GM12878 (cell line): ENCODE data around the gene GALNT12. TPM values are rescaled to one million over a fixed set of nuclear protein-coding genes. Genes with fewer than 3 reads are reported as not detected.

Experiments used
- ATAC-seq: fragments of 200-7000 bp; cut with Tn5 transposase; 3 replicates; pipeline ENCODE4 v1.9.1; 2020; ENCODE audit warnings: mild to moderate bottlenecking, moderate library complexity
- BruUV-seq: library from RNA; stranded (reverse); fragments of 400-500 nt; replicated peaks from 2 replicates; lab custom pipeline; 2021; lab: Mats Ljungman, UMichigan
- CTCF ChIA-PET: fragments of 300-600 bp; sonication (Branson Sonifier 250); formaldehyde crosslinking; extraction: SDS; loops from one replicate; lab custom pipeline; 2021; ENCODE audit warnings: inconsistent platforms; lab: Yijun Ruan, JAX
- POLR2A ChIA-PET: fragments of 350-600 bp; formaldehyde crosslinking; extraction: SDS; loops from one replicate; lab custom pipeline; 2021; ENCODE audit warnings: inconsistent platforms; lab: Charles Lee
- RAD21 ChIA-PET: fragments of 300-600 bp; sonication (Branson Sonifier 250); formaldehyde crosslinking; loops from one replicate; lab custom pipeline; 2023; ENCODE audit warnings: antibody characterized with exemption; ENCODE audit not compliant: unreplicated experiment; lab: Charles Lee
- SMC1A ChIA-PET: fragments of 300-600 bp; sonication (Branson Sonifier 250); formaldehyde crosslinking; loops from one replicate; lab custom pipeline; 2023; ENCODE audit not compliant: unreplicated experiment, uncharacterized antibody; lab: Charles Lee
- DNase-seq: peaks from one replicate; pipeline ENCODE4 v3.0.0-alpha.2; 2011; ENCODE audit warnings: low read depth, low spot score
- FAIRE-seq: peaks from 3 replicates; lab custom pipeline; 2011; peaks lifted over from hg19 to GRCh38; lab: Jason Lieb, UNC
- H2AFZ ChIP-seq: 2 replicates; pipeline ENCODE4 v1.6.0; 2011; ENCODE audit warnings: low read depth, low read length, control low read depth; ENCODE audit not compliant: control insufficient read depth
- H3K27ac ChIP-seq: 2 replicates; pipeline ENCODE4 v1.5.1; 2011; ENCODE audit warnings: control low read depth; ENCODE audit not compliant: control insufficient read depth, insufficient read depth
- H3K27me3 ChIP-seq, 2 experiments: replicated peaks in 1 of 2; 2 replicates each; pipeline versions ENCODE4 v1.6.0 to v1.6.1; 2011; ENCODE audit warnings: low read length in 1 of 2; ENCODE audit not compliant: control insufficient read depth in 2 of 2, insufficient read depth in 2 of 2
- H3K36me3 ChIP-seq, 2 experiments: 2 replicates each; pipeline ENCODE4 v1.5.1; 2011; ENCODE audit warnings: low read length in 1 of 2; ENCODE audit not compliant: control insufficient read depth in 2 of 2, insufficient read depth in 2 of 2
- H3K4me1 ChIP-seq: 2 replicates; pipeline ENCODE4 v1.6.1; 2011; ENCODE audit warnings: mild to moderate bottlenecking, low read length, moderate library complexity, mixed read lengths; ENCODE audit not compliant: control insufficient read depth, insufficient read depth
- H3K4me2 ChIP-seq: 2 replicates; pipeline ENCODE4 v1.6.0; 2011; ENCODE audit warnings: control low read depth; ENCODE audit not compliant: control insufficient read depth, insufficient read depth
- H3K4me3 ChIP-seq: fragments of 200-600 bp; sonication (generic); 2 replicates; pipeline ENCODE4 v1.5.1; 2016
- H3K79me2 ChIP-seq: 2 replicates; pipeline ENCODE4 v1.6.0; 2011; ENCODE audit warnings: low read length; ENCODE audit not compliant: control insufficient read depth, insufficient read depth
- H3K9ac ChIP-seq: 2 replicates; pipeline ENCODE4 v1.8.0; 2011; ENCODE audit warnings: low read length, control low read depth, mixed read lengths; ENCODE audit not compliant: control insufficient read depth, insufficient read depth
- H3K9me3 ChIP-seq: replicated peaks from 3 replicates; pipeline ENCODE4 v1.5.1; 2011; ENCODE audit warnings: mild to moderate bottlenecking, low read length; ENCODE audit not compliant: control insufficient read depth, insufficient read depth
- H4K20me1 ChIP-seq: 2 replicates; pipeline ENCODE4 v1.6.0; 2011; ENCODE audit not compliant: control insufficient read depth, insufficient read depth
- BRCA1 ChIP-seq: IDR thresholded peaks from 2 replicates; pipeline ENCODE4 v1.6.1; 2011; ENCODE audit warnings: low read depth, low read length, improper control_type of control experiment
- EED ChIP-seq: sonication (generic); IDR thresholded peaks from 2 replicates; pipeline ENCODE4 v1.6.1; 2016; ENCODE audit warnings: antibody characterized with exemption, low read depth
- EP300 ChIP-seq, 2 experiments: fragments of 150-350 bp in 1 of 2; IDR thresholded peaks; 2 replicates each; pipeline ENCODE4 v1.6.1; 2011 to 2012; ENCODE audit warnings: low read depth in 2 of 2, low read length in 2 of 2, borderline replicate concordance in 1 of 2, improper control_type of control experiment in 1 of 2, inconsistent platforms in 1 of 2; ENCODE audit not compliant: control insufficient read depth in 1 of 2
- ETV6 ChIP-seq, 2 experiments: fragments of 450-650 bp in 1 of 2; IDR thresholded peaks in 1 of 2; conservative IDR thresholded peaks in 1 of 2; 2 replicates each; pipeline ENCODE4 v1.6.1; 2014; ENCODE audit warnings: antibody characterized with exemption in 1 of 2, borderline replicate concordance in 1 of 2, low read depth in 1 of 2, mild to moderate bottlenecking in 1 of 2, moderate library complexity in 1 of 2
- FOXM1 ChIP-seq: IDR thresholded peaks from 2 replicates; pipeline ENCODE4 v1.6.1; 2012; ENCODE audit warnings: low read depth, mild to moderate bottlenecking, inconsistent platforms, low read length, moderate library complexity
- GABPA ChIP-seq: IDR thresholded peaks from 2 replicates; pipeline ENCODE4 v1.6.1; 2014; ENCODE audit warnings: antibody characterized with exemption, low read depth, mild to moderate bottlenecking, inconsistent platforms
- NR2C2 ChIP-seq: IDR thresholded peaks from 2 replicates; pipeline ENCODE4 v1.6.1; 2011; ENCODE audit warnings: borderline replicate concordance, low read depth; ENCODE audit not compliant: control insufficient read depth, insufficient read length
- PAX8 ChIP-seq: fragments of 450-650 bp; IDR thresholded peaks from 2 replicates; pipeline ENCODE4 v1.6.1; 2017; ENCODE audit warnings: mild to moderate bottlenecking, moderate library complexity
- WRNIP1 ChIP-seq: IDR thresholded peaks from 2 replicates; pipeline ENCODE4 v1.6.1; 2011; ENCODE audit warnings: low read depth, low read length, improper control_type of control experiment, borderline replicate concordance
- WGBS: methylation state at CpG from one replicate; pipeline ENCODE4 v1.1.6; 2016; ENCODE audit warnings: low lambda C conversion rate; ENCODE audit not compliant: insufficient replicate concordance, insufficient coverage; ENCODE audit errors: missing lambda C conversion rate; 5-methylcytosine and 5-hydroxymethylcytosine counted together
- in situ Hi-C: fragments of 300-500 bp; cut with MboI; formaldehyde crosslinking; loops from 9 replicates; pipeline ENCODE4 v1.14.3; 2018; ENCODE audit warnings: mixed read lengths
- intact Hi-C: fragments of 100-400 bp; cut with micrococcal nuclease; formaldehyde crosslinking; loops from one replicate; pipeline ENCODE4 v1.14.2; 2022; ENCODE audit not compliant: unreplicated experiment
- polyA plus RNA-seq, 11 experiments: library from polyadenylated mRNA; depleted of rRNA in 4 of 11; unstranded in 6 of 11; stranded (reverse) in 5 of 11; fragments of >200 nt; fragmentation: Nextera tagmentation in 4 of 11; fragmentation: Illumina TruSeq in 1 of 11; extraction: Ambion mirVana in 4 of 11; extraction: Trizol in 1 of 11; gene quantifications; 1 replicate in 1 of 11; 2 replicates in 10 of 11; pipeline versions ENCODE4 v1.2.1 to v1.2.3, GENCODE V29; 2011 to 2016; ENCODE audit warnings: inconsistent platforms in 2 of 11, missing spikeins in 2 of 11, low read depth in 1 of 11
- total RNA-seq, 4 experiments: library from RNA; depleted of rRNA in 3 of 4; stranded (reverse); fragments of >200 nt in 3 of 4; fragmentation: Illumina TruSeq in 1 of 4; extraction: Trizol in 1 of 4; gene quantifications; 2 replicates each; pipeline versions ENCODE4 v1.2.1 to v1.2.3, GENCODE V29; 2013 to 2021
- TF ChIP-seq, protein P1 (sequence below): fragments of 450-650 bp; IDR thresholded peaks from 2 replicates; pipeline ENCODE4 v1.6.1; 2017; ENCODE audit warnings: mild to moderate bottlenecking, moderate library complexity
- TF ChIP-seq, protein P2 (sequence below): fragments of 450-650 bp; IDR thresholded peaks from 2 replicates; pipeline ENCODE4 v1.6.1; 2018; ENCODE audit warnings: borderline replicate concordance, mild to moderate bottlenecking; ENCODE audit not compliant: partially characterized antibody
- TF ChIP-seq, protein P3 (sequence below): fragments of 450-650 bp; IDR thresholded peaks from 2 replicates; pipeline ENCODE4 v1.6.1; 2018; ENCODE audit warnings: mild to moderate bottlenecking, low read depth, moderate library complexity; ENCODE audit not compliant: partially characterized antibody

Gene GALNT12
- total and polyA plus RNA-seq, 10 of the 15 experiments (the other 5 are each of a cell fraction or from before 2014, with no cell fraction given): 0.13 to 5.3 (median 3.2) TPM

DNA sequence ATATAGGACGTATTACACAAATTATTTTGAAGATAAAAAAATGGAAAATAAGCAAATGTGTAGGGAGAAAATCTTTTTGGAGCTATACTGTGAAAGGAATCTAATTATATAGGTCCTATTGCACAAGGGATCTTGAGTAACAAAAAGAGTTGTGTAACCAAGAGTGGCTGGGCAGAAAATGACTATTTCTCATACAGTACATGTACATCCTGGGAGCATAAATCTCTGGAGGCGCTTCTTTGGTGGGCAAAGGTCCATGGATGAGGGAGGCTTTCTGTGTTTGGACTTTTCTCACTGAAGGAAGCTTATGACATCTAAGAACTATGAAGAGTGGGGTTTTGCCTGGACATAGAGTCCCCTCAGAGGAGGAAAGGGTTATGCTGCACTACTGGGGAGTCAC, 40.9 kb upstream of the GALNT12 start (continued):
- TF ChIP-seq, protein P1, sequence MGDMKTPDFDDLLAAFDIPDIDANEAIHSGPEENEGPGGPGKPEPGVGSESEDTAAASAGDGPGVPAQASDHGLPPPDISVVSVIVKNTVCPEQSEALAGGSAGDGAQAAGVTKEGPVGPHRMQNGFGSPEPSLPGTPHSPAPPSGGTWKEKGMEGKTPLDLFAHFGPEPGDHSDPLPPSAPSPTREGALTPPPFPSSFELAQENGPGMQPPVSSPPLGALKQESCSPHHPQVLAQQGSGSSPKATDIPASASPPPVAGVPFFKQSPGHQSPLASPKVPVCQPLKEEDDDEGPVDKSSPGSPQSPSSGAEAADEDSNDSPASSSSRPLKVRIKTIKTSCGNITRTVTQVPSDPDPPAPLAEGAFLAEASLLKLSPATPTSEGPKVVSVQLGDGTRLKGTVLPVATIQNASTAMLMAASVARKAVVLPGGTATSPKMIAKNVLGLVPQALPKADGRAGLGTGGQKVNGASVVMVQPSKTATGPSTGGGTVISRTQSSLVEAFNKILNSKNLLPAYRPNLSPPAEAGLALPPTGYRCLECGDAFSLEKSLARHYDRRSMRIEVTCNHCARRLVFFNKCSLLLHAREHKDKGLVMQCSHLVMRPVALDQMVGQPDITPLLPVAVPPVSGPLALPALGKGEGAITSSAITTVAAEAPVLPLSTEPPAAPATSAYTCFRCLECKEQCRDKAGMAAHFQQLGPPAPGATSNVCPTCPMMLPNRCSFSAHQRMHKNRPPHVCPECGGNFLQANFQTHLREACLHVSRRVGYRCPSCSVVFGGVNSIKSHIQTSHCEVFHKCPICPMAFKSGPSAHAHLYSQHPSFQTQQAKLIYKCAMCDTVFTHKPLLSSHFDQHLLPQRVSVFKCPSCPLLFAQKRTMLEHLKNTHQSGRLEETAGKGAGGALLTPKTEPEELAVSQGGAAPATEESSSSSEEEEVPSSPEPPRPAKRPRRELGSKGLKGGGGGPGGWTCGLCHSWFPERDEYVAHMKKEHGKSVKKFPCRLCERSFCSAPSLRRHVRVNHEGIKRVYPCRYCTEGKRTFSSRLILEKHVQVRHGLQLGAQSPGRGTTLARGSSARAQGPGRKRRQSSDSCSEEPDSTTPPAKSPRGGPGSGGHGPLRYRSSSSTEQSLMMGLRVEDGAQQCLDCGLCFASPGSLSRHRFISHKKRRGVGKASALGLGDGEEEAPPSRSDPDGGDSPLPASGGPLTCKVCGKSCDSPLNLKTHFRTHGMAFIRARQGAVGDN: no peak
- TF ChIP-seq PAX8: no peak
- no peak for TF ChIP-seq FOXM1

DNA sequence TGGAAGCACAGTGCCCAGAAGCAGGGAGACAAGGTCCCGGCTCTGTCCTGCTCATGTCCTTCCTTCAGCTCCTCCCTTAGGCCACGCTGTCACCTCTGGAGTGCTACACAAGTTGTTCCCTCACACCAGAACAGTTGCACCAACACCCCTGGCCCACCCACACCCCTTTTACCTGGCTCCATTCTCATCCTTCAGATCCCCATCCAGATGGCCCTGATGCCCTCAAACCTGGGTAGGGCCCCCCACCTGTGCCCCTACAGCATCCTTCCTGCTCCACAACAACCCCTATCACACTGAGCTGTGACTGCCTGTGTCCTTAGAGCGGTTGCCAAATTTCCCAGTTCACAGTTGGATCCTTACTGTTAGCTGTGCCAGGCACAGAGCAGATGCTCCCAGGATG, 40.3 kb upstream of the GALNT12 start:
- no TSS peak for BruUV-seq
- FAIRE-seq: no peak
- no peaks in the 10 kb centered on the region for H3K4me1 ChIP-seq
- CTCF ChIA-PET: interaction anchor here (2.9 kb wide), 1 partner anchor 9 kb away, joined by 22 read pairs; no protein-coding TSS in a partner anchor
- H3K9ac ChIP-seq: no peak overlapping the region
- RAD21 ChIA-PET: no interaction called here
- DNase-seq: no peak
- H2AFZ ChIP-seq: no peak overlapping the region
- H3K9me3 ChIP-seq: no peaks in the 10 kb centered on the region
- H3K27ac ChIP-seq: no peak overlapping the region
- in situ Hi-C loops (no loop called here), intact Hi-C loops (no loop called here)
- no peak overlapping the region for H3K4me2 ChIP-seq
- H4K20me1 ChIP-seq: no peaks in the 10 kb centered on the region
- SMC1A ChIA-PET: interaction anchor here (2.9 kb wide), 1 partner anchor 8 kb away, joined by 10 read pairs; no protein-coding TSS in a partner anchor
- no peaks in the 10 kb centered on the region for H3K36me3 ChIP-seq
- H3K79me2 ChIP-seq: no peaks in the 10 kb centered on the region
- ATAC-seq: no peak
- H3K4me3 ChIP-seq: no peak overlapping the region
- 27% methylated on average over 3 of the region's 3 CpGs for WGBS
- POLR2A ChIA-PET: no interaction called here
- H3K27me3 ChIP-seq: no peaks in the 10 kb centered on the region
- TF ChIP-seq EP300 (IDR thresholded peaks at IDR 0.05; ENCODE audit: borderline replicate concordance in 1 of 2, control insufficient read depth in 1 of 2, low read depth in 2 of 2, low read length in 2 of 2) (no peak), EED (no peak), ETV6 (conservative IDR thresholded peaks at IDR 0.05 in 1 of 2, IDR thresholded peaks at IDR 0.05 in 1 of 2; ENCODE audit: borderline replicate concordance in 1 of 2, low read depth in 1 of 2) (no peak), NR2C2 (no peak), BRCA1 (no peak), WRNIP1 (no peak), GABPA (no peak)
- TF ChIP-seq, protein P2, sequence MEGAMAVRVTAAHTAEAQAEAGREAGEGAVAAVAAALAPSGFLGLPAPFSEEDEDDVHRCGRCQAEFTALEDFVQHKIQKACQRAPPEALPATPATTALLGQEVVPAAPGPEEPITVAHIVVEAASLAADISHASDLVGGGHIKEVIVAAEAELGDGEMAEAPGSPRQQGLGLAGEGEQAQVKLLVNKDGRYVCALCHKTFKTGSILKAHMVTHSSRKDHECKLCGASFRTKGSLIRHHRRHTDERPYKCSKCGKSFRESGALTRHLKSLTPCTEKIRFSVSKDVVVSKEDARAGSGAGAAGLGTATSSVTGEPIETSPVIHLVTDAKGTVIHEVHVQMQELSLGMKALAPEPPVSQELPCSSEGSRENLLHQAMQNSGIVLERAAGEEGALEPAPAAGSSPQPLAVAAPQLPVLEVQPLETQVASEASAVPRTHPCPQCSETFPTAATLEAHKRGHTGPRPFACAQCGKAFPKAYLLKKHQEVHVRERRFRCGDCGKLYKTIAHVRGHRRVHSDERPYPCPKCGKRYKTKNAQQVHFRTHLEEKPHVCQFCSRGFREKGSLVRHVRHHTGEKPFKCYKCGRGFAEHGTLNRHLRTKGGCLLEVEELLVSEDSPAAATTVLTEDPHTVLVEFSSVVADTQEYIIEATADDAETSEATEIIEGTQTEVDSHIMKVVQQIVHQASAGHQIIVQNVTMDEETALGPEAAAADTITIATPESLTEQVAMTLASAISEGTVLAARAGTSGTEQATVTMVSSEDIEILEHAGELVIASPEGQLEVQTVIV: no peak
- TF ChIP-seq, protein P3, sequence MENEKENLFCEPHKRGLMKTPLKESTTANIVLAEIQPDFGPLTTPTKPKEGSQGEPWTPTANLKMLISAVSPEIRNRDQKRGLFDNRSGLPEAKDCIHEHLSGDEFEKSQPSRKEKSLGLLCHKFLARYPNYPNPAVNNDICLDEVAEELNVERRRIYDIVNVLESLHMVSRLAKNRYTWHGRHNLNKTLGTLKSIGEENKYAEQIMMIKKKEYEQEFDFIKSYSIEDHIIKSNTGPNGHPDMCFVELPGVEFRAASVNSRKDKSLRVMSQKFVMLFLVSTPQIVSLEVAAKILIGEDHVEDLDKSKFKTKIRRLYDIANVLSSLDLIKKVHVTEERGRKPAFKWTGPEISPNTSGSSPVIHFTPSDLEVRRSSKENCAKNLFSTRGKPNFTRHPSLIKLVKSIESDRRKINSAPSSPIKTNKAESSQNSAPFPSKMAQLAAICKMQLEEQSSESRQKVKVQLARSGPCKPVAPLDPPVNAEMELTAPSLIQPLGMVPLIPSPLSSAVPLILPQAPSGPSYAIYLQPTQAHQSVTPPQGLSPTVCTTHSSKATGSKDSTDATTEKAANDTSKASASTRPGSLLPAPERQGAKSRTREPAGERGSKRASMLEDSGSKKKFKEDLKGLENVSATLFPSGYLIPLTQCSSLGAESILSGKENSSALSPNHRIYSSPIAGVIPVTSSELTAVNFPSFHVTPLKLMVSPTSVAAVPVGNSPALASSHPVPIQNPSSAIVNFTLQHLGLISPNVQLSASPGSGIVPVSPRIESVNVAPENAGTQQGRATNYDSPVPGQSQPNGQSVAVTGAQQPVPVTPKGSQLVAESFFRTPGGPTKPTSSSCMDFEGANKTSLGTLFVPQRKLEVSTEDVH: no peak
